ENCODE measurements around the gene BCL11A. TPM values are rescaled to one million over a fixed set of nuclear protein-coding genes. Genes with fewer than 3 reads are reported as not detected.

BCL11A gene
- total and polyA plus RNA-seq, 2 of the 13 experiments (the other 11 are each of a cell fraction or from before 2014, with no cell fraction given) = not detected

DNA sequence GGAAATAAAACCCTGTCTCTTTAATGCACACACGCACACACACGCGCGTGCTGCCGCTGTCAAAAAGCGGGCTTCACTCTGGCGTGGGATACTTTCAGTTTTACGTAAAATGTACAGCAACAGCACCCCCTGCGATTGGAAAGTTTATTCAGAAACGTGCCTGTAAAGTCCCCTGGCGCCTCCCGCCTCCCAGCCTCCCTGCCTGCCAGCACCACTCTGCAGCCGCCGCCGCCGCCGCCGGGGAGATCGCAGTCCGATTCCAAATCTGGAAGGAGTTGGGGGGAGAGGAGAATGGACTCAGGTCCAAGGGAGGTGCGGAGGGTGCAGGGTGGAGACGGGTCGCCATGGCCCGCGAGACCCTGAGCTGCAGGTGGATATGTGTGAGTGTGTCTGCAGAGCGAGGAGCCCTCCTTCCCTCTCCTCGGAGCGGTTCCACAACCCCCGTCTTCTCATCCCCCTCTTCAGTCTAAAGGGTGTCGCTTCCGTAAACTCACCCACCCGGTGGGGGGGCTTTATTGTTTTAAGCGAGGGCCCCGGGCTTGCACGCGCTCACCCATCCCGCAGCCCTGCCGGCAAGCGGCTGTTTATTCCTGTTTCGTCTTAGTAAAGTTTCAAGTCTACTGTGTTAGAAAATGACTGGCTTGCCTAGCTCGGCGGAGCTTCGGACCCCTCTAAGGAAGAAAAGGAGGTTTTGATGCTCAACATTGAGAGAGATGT is 1.8 kb upstream of the BCL11A start:
- peak; percentile 55 for FAIRE-seq
- TF ChIP-seq, protein P1, sequence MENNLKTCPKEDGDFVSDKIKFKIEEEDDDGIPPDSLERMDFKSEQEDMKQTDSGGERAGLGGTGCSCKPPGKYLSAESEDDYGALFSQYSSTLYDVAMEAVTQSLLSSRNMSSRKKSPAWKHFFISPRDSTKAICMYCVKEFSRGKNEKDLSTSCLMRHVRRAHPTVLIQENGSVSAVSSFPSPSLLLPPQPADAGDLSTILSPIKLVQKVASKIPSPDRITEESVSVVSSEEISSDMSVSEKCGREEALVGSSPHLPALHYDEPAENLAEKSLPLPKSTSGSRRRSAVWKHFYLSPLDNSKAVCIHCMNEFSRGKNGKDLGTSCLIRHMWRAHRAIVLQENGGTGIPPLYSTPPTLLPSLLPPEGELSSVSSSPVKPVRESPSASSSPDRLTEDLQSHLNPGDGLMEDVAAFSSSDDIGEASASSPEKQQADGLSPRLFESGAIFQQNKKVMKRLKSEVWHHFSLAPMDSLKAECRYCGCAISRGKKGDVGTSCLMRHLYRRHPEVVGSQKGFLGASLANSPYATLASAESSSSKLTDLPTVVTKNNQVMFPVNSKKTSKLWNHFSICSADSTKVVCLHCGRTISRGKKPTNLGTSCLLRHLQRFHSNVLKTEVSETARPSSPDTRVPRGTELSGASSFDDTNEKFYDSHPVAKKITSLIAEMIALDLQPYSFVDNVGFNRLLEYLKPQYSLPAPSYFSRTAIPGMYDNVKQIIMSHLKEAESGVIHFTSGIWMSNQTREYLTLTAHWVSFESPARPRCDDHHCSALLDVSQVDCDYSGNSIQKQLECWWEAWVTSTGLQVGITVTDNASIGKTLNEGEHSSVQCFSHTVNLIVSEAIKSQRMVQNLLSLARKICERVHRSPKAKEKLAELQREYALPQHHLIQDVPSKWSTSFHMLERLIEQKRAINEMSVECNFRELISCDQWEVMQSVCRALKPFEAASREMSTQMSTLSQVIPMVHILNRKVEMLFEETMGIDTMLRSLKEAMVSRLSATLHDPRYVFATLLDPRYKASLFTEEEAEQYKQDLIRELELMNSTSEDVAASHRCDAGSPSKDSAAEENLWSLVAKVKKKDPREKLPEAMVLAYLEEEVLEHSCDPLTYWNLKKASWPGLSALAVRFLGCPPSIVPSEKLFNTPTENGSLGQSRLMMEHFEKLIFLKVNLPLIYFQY (CRISPR knock-in tag; IDR thresholded peaks at IDR 0.05; ENCODE audit: borderline replicate concordance) = no peak
- TF ChIP-seq, protein P2, sequence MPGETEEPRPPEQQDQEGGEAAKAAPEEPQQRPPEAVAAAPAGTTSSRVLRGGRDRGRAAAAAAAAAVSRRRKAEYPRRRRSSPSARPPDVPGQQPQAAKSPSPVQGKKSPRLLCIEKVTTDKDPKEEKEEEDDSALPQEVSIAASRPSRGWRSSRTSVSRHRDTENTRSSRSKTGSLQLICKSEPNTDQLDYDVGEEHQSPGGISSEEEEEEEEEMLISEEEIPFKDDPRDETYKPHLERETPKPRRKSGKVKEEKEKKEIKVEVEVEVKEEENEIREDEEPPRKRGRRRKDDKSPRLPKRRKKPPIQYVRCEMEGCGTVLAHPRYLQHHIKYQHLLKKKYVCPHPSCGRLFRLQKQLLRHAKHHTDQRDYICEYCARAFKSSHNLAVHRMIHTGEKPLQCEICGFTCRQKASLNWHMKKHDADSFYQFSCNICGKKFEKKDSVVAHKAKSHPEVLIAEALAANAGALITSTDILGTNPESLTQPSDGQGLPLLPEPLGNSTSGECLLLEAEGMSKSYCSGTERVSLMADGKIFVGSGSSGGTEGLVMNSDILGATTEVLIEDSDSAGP (CRISPR knock-in tag; IDR thresholded peaks at IDR 0.05; ENCODE audit: borderline replicate concordance) = peak; percentile 74
- TF ChIP-seq TMF1 (CRISPR knock-in tag; IDR thresholded peaks at IDR 0.05; ENCODE audit: low read depth) (no peak), HNRNPUL1 (IDR thresholded peaks at IDR 0.05; ENCODE audit: low read depth, low read length) (no peak), ZFAT (CRISPR knock-in tag; conservative IDR thresholded peaks at IDR 0.05) (no peak), MTF2 (CRISPR knock-in tag; IDR thresholded peaks at IDR 0.05; ENCODE audit: borderline replicate concordance) (no peak), HDAC1 (CRISPR knock-in tag; IDR thresholded peaks at IDR 0.05) (0 out of 2 replicates have a peak, but pooled peaks have one; percentile 28), SOX6 (IDR thresholded peaks at IDR 0.05) (no peak), SOX6 (CRISPR knock-in tag; IDR thresholded peaks at IDR 0.05) (0 out of 2 replicates have a peak, but pooled peaks have one; percentile 29)
- TF ChIP-seq, protein P3, sequence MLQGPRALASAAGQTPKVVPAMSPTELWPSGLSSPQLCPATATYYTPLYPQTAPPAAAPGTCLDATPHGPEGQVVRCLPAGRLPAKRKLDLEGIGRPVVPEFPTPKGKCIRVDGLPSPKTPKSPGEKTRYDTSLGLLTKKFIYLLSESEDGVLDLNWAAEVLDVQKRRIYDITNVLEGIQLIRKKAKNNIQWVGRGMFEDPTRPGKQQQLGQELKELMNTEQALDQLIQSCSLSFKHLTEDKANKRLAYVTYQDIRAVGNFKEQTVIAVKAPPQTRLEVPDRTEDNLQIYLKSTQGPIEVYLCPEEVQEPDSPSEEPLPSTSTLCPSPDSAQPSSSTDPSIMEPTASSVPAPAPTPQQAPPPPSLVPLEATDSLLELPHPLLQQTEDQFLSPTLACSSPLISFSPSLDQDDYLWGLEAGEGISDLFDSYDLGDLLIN (CRISPR knock-in tag; IDR thresholded peaks at IDR 0.05; ENCODE audit: borderline replicate concordance) = no peak
- TF ChIP-seq, protein P4, sequence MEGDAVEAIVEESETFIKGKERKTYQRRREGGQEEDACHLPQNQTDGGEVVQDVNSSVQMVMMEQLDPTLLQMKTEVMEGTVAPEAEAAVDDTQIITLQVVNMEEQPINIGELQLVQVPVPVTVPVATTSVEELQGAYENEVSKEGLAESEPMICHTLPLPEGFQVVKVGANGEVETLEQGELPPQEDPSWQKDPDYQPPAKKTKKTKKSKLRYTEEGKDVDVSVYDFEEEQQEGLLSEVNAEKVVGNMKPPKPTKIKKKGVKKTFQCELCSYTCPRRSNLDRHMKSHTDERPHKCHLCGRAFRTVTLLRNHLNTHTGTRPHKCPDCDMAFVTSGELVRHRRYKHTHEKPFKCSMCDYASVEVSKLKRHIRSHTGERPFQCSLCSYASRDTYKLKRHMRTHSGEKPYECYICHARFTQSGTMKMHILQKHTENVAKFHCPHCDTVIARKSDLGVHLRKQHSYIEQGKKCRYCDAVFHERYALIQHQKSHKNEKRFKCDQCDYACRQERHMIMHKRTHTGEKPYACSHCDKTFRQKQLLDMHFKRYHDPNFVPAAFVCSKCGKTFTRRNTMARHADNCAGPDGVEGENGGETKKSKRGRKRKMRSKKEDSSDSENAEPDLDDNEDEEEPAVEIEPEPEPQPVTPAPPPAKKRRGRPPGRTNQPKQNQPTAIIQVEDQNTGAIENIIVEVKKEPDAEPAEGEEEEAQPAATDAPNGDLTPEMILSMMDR (CRISPR knock-in tag; IDR thresholded peaks at IDR 0.05) = peak; percentile 63
- TF ChIP-seq, protein P5, sequence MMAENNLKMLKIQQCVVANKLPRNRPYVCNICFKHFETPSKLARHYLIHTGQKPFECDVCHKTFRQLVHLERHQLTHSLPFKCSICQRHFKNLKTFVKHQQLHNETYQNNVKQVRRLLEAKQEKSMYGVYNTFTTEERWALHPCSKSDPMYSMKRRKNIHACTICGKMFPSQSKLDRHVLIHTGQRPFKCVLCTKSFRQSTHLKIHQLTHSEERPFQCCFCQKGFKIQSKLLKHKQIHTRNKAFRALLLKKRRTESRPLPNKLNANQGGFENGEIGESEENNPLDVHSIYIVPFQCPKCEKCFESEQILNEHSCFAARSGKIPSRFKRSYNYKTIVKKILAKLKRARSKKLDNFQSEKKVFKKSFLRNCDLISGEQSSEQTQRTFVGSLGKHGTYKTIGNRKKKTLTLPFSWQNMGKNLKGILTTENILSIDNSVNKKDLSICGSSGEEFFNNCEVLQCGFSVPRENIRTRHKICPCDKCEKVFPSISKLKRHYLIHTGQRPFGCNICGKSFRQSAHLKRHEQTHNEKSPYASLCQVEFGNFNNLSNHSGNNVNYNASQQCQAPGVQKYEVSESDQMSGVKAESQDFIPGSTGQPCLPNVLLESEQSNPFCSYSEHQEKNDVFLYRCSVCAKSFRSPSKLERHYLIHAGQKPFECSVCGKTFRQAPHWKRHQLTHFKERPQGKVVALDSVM (CRISPR knock-in tag; IDR thresholded peaks at IDR 0.05) = peak; percentile 53; the same call in 1 of the 2 replicates

More for the DNA sequence above, 1.8 kb upstream of the BCL11A start:
- peaks cover 4% of the 10 kb centered on the region; the same call in 1 of the 2 replicates for H4K20me1 ChIP-seq (ENCODE audit: insufficient read depth, low read length)
- H3K9me3 ChIP-seq (ENCODE audit: low read length) = no peaks in the 10 kb centered on the region
- 2% methylated on average over 40 of the region's 43 CpGs for WGBS (ENCODE audit: low lambda C conversion rate)
- peak overlapping the region; percentile 62 to 68 (median 64) for H3K4me3 ChIP-seq (replicated peaks in 1 of 3; ENCODE audit: insufficient read depth in 1 of 3, low read depth in 2 of 3, low read length in 3 of 3)
- no TSS peak for BruUV-seq (replicated peaks)
- H3K79me2 ChIP-seq (ENCODE audit: insufficient read depth, low read length) = no peaks in the 10 kb centered on the region
- DNase-seq (ENCODE audit: low spot score) (peak; percentile 52), ATAC-seq (peak; percentile 81)
- intact Hi-C loops (cut with micrococcal nuclease; ENCODE audit: unreplicated experiment) (no loop called here), in situ Hi-C loops (cut with HindIII; ENCODE audit: extremely low pct_ligation_motif_present, low pct_unique_long_range_greater_than_20kb) (no loop called here)
- no peak overlapping the region for H3K27ac ChIP-seq (ENCODE audit: extremely low read length, insufficient read depth, low read length)
- H3K4me1 ChIP-seq (ENCODE audit: insufficient read depth, low read length) = peaks cover 18% of the 10 kb centered on the region
- H2AFZ ChIP-seq (ENCODE audit: low read length) = no peak overlapping the region
- no peaks in the 10 kb centered on the region for H3K36me3 ChIP-seq (replicated peaks in 1 of 2; ENCODE audit: control insufficient read depth in 1 of 2, insufficient read depth in 2 of 2, low read length in 2 of 2)
- ChIA-PET CTCF (ENCODE audit: low intra/inter-chr PET ratio, low total read pairs) (no interaction called here), POLR2A (no interaction called here)
- H3K9ac ChIP-seq (ENCODE audit: insufficient read depth, low read depth, low read length) = no peak overlapping the region
- peaks cover 20 to 68% of the 10 kb centered on the region in 2 experiments for H3K27me3 ChIP-seq (ENCODE audit: control insufficient read depth in 1 of 2, insufficient read depth in 2 of 2, low read length in 2 of 2)
- H3K4me2 ChIP-seq (ENCODE audit: low read depth, low read length) = peak overlapping the region; percentile 93

Data from HepG2 (cell line).